Sigmoid colon (tissue), 3 donors: ENCODE measurements around the gene CLSTN2.

Experiments
- CTCF ChIP-seq, 4 experiments: fragments of 450-650 bp in 3 of 4; fragments of 200-600 bp in 1 of 4; IDR thresholded peaks; one replicate each; pipeline ENCODE4 v1.5.1; 2016 to 2019; ENCODE audit warnings: antibody characterized with exemption in 4 of 4, mild to moderate bottlenecking in 3 of 4, moderate library complexity in 2 of 4
- POLR2A ChIP-seq, 2 donors: fragments of 450-650 bp; IDR thresholded peaks; one replicate each; pipeline ENCODE4 v1.6.1; 2016; ENCODE audit warnings: antibody characterized with exemption in 2 of 2, mild to moderate bottlenecking in 2 of 2, moderate library complexity in 2 of 2

- TF ChIP-seq CTCF (IDR thresholded peaks at IDR 0.05) (no peak), POLR2A (IDR thresholded peaks at IDR 0.05) (no peak)
Observed at GRCh38 chr3:140397847-140398246, 462.9 kb downstream of the CLSTN2 start.
